Activated CD4-positive, alpha-beta T cell treated with anti-CD3 and anti-CD28 coated beads, Interleukin-2, amount 50 U/mL, for 1 hour (primary cell): ENCODE measurements around the gene POTEB2.
"Not testable (repeated sequence)": the region's sequence is repeated elsewhere in the genome, so short reads cannot be mapped to it uniquely, and the experiment has no call there.

Experiments used
- DNase-seq: peaks from one replicate; pipeline ENCODE4 v3.0.0-alpha.2; 2020

Gene POTEB2

DNA sequence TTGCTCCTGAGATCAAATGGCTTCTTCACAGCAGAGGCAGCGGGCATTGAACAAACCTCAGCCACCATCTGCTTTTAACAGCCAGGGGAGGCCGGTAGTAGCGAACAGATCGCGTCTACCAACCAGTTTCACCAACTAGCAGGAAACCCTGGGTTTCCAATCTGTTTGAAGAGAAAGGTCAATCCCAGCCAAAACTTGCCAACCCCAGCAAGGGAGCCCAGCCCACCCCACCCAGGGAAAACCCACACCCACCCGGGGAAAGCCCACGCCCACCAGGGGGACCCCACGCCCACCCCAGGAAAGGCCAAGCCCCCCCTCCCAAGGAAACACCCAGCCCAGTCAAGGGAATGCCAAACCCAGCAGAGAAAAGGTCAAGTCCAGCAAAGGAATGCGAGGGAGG is at the start of gene POTEB2:
Gene POTEB2, minus strand, starts transcription at position 101 of the 400 bp plus-strand sequence. Its CDS starts 33 bp downstream, at position 68.
- not testable (repeated sequence) for DNase-seq

GRCh38 chr15:20879916-20880315 is 13.8 kb upstream of the POTEB2 start:
- DNase-seq, result not testable (repeated sequence)

- not testable (repeated sequence) for DNase-seq
These were observed 12.3 kb upstream of the POTEB2 start for GRCh38 chr15:20878464-20878863.

DNA sequence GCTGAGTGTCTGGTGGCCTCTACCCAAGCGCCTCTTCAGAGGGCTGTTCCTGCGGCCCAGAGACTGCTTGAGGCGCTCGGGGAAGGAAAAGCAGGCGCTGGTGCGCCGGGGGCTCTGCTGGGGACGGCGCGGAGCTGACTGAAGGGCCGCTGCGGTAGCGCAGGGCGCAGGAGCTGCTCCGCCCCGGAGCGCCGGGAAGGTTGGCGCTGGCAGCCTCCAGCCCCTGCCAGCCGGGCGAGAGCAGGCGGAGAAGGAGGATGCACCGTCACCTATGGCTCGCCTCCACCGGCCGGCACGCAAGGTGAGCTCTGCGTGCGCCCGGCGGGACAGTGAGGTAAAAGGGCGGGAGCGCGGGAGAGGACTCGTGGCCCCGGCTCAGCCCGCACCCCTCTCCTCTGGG is 11.7 kb upstream of the POTEB2 start:
- not testable (repeated sequence) for DNase-seq
